ENCODE measurements around the gene BTG3. TPM values are rescaled to one million over a fixed set of nuclear protein-coding genes. Genes with fewer than 3 reads are reported as not detected.

BTG3 gene
- total RNA-seq, 4 donors from 2014 or later = 9.9 to 16.5 (median 14.9) TPM

DNA sequence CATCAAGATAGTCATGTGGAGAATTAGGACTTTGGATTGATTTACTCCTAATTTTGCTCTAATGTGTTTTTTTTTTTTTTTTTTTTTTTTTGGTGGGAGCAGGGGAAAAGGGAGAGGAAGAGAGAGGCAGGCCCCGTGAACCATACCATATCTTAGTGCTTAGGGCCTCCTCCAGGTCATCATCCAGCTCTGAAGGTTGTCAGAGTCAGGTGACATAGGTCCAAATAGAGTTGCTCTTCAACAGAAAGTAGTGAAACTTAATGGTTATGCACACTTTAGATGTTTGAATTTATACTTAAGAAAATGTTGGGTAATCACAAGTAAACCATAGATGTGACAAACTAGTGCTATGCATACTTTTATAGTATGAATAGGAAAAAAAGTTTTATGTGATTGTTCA, 67.7 kb downstream of the BTG3 start:
- Histone ChIP-seq H3K9me3 (no peaks in the 10 kb centered on the region), H3K4me1 (peaks cover 0 to 10% (median 0%) of the 10 kb centered on the region in 4 donors), H3K27ac (no peak overlapping the region), H3K27me3 (no peaks in the 10 kb centered on the region), H3K36me3 (peaks cover 0 to 7% (median 0%) of the 10 kb centered on the region in 3 donors), H3K4me3 (no peak overlapping the region)
- no peak for DNase-seq
- TF ChIP-seq POLR2A (IDR thresholded peaks at IDR 0.05) = no peak
- TF ChIP-seq, protein P1, sequence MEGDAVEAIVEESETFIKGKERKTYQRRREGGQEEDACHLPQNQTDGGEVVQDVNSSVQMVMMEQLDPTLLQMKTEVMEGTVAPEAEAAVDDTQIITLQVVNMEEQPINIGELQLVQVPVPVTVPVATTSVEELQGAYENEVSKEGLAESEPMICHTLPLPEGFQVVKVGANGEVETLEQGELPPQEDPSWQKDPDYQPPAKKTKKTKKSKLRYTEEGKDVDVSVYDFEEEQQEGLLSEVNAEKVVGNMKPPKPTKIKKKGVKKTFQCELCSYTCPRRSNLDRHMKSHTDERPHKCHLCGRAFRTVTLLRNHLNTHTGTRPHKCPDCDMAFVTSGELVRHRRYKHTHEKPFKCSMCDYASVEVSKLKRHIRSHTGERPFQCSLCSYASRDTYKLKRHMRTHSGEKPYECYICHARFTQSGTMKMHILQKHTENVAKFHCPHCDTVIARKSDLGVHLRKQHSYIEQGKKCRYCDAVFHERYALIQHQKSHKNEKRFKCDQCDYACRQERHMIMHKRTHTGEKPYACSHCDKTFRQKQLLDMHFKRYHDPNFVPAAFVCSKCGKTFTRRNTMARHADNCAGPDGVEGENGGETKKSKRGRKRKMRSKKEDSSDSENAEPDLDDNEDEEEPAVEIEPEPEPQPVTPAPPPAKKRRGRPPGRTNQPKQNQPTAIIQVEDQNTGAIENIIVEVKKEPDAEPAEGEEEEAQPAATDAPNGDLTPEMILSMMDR (IDR thresholded peaks at IDR 0.05) = no peak

Small RNA genes within 50 kb of the gene (small RNA-seq; reads per million reads assigned to genes)
- gene RF00019 = 0 reads per million in 2 donors

Other genes starting within 250 kb of the BTG3 start
- gene CXADR, start 99.9 kb downstream of the BTG3 start, total RNA-seq = 100 to 1,000 TPM in 3 of 4 donors, 1 to 10 TPM in 1; 5.0 to 198 (median 106) TPM
- 1 to 10 TPM; 4.2 to 7.1 (median 5.7) TPM for gene C21orf91, start 206.5 kb upstream of the BTG3 start, total RNA-seq

All from Peyer's patch (tissue), 4 donors.